GM19467 (cell line): Measurements from ENCODE around the gene SLC2A8.

ENCODE experiments used
- ATAC-seq: cut with Tn5 transposase; IDR thresholded peaks from one replicate; pipeline ENCODE4 v1.9.1; 2021; ENCODE audit warnings: mild to moderate bottlenecking, moderate library complexity; ENCODE audit not compliant: unreplicated experiment

The SLC2A8 gene

DNA sequence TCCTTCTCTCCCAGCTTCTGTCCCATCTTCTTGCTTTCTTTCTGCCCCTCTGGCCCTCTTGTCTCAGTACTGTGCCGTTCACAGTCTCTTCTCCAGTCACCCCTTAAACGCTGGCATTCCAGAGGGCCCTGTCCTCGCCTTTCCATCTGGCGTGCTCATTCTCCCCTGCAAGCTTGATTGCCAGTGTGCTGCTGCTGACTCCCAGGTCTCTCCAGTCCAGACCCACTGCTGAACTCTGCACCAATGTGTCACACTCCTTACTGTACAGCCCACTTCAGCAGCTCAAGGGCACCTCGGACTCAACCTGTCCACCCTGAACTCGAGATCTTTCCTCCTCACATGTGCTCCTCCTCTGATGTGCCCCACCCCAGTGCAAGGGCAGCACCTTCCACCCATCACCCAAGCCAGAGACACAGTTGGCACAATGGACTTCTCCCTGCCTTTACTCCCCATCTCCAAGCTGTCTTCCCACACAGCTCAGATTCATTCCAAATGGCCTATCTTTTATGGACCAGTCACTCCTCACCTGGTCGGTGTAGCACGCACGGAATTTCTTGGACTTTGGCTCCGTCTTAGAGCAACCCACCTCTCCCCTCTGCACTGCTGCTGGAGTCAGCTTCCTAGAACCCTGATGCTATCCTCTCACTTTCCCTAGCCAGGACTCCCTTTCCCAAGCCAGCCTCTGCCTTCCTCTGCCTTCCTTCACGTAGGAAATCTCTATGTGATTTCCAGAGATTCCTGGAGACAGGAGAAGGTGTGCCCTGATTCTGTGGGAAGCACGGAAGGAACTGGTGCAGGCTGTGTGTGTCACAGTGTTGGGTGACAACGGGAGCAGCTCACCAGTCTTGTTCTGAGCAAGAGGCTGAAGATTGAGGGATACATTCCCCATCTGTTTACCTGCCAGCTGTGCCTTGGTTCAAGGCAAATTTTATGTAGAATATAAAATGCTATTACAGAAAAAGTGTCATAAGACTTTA is 26.0 kb upstream of the SLC2A8 start:
- no peak for ATAC-seq

- no peak for ATAC-seq
Measured at GRCh38 chr9:127380479-127380878, 16.5 kb upstream of the SLC2A8 start.

- no peak for ATAC-seq
Measured at GRCh38 chr9:127382541-127382940, 14.4 kb upstream of the SLC2A8 start.

DNA sequence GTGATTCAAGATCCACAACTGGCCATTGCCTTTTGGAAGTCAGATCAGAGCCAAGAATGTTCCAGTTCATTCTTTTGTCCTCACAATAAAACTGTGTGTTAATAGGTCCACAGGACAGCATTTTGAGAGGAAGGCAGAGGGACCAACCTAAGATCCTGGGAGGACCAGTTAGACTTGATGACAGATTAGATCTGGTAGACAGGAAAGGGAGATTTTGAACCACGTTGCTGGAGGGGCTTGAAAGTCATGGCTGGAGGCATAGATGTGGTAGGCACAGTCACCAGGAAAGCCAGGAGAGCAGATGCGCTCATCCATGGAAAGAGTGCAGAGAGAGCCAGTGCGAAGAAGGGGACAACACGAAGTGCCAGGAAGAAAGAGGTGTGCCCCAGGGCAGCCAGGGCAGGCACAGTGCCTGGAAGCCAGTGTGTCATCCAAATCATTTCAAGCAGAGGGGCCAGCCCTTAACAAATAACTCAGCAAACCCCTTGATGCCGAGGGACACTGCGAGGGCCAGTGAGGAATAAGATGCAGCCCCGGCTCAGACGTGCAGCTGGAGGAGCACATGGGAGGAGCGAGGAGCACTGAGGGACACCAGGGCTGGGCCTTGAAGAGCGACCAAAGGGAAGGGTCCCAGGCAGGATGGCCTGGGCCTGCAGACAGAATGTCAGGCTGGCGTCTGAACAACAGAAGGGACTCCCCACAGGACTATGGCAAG is 12.8 kb upstream of the SLC2A8 start:
- no peak for ATAC-seq

GRCh38 chr9:127384901-127385300 is 12.1 kb upstream of the SLC2A8 start:
- ATAC-seq: no peak

- ATAC-seq: no peak
Measured at GRCh38 chr9:127386249-127386648, 10.7 kb upstream of the SLC2A8 start.

DNA sequence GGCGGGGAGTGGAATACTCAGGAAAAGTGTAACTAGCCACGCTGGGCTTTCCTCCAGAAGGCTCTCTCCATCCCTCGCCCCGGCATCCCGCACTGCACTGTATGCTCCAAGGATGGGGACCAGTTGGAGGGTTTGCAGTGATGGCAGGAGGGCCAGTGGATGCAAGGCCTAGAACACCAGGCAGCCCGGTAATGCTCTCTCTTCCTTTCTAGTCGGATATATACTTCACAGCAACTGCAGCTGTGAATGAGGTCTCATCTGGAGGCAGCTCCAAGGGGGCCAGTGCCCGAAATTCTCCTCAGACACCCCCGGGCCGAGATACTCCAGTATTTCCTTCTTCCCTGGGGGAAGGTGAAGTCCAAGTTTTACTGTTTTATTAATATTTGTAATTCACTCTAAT is 10.0 kb upstream of the SLC2A8 start:
- no peak for ATAC-seq

DNA sequence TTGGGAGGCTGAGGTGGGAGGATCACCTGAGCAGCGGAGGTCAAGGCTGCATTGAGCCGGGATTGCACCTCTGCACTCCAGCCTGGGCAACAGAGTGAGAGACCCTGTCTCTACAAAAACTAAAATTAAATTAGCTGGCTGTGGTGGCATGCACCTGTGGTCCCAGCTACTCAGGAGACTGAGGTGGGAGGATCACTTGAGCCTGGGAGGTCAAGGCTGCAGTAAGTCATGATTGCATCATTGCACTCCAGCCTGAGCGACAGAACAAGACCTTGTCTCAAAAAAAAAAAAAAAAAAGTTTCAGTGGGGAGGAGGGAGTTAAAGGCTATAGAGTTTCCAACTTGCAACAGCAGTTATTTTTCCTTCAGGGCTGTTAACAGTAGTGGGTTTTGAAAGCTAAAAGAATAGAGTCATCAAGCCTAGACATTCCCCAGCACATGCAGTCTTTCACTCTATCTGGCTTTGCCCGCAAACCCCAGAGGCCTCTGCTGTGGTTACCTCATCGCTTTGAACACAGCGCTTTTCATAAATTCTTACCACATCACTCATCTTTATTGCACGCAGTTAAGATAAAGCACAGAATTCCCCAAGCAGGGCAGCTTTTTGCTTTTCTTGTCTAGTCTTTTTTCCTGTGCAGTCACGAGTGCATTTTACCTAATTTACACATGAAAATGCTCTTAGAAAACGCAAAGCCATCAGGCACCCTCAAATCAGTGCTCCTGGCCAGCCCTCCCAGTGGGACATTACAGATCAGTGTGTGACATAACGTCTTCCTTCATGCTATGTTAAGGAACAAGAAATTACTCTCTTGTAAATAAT is 8.7 kb upstream of the SLC2A8 start:
- peak; percentile 48 for ATAC-seq

DNA sequence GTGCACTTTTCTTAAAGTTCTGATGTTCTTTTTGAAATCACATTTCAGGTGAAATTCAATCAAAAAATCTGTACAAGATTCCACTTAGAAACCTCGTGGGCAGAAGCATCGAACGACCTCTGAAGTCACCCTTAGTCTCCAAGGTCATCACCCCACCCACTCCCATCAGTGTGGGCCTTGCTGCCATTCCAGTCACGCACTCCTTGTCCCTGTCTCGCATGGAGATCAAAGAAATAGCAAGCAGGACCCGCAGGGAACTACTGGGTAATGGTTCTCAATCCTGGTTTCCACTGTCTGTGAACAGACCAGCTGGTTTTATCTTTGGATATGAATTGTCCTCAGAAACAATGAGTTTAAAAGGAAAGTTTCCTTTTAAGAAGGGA is 8.1 kb upstream of the SLC2A8 start:
- no peak for ATAC-seq

GRCh38 chr9:127389381-127390247 is 7.4 kb upstream of the SLC2A8 start:
- ATAC-seq: no peak

GRCh38 chr9:127390248-127390545 is 6.8 kb upstream of the SLC2A8 start:
- no peak for ATAC-seq

DNA sequence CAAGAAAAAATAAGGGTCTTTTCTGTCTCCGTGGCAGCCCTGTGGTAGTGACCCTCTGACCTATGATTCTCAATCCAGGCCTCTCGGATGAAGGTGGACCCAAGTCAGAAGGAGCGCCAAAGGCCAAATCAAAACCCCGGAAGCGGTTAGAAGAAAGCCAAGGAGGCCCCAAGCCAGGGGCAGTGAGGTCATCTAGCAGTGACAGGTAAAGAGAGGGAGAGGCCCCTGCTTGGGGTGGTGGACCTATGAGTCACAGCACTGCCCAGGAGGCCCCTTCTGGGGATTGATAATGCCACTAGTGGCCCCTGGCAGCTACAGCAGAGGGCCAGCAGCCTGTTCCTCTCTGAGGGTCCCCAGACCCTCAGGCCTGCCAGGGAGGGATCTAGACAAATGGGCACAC is 6.4 kb upstream of the SLC2A8 start:
- no peak for ATAC-seq

DNA sequence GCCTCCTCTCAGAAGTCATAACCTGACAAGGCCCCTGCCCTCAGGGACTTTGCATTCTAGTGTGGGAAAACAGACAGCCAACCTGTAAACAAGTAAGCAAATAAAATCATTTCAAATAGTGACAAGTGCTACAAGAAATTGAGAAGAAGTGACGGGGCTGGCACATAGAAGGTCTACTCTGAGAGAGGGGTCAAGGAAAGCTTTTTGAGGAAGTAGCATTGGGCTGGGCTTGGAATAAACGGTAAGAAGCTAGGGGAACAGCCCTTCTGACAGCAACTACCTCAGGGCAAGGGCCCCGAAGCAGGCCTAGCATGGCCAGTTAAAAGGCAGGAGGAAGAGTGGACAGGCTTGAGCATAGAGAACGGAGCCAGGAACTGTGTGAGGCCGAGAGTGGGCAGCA is 4.8 kb upstream of the SLC2A8 start:
- no peak for ATAC-seq

DNA sequence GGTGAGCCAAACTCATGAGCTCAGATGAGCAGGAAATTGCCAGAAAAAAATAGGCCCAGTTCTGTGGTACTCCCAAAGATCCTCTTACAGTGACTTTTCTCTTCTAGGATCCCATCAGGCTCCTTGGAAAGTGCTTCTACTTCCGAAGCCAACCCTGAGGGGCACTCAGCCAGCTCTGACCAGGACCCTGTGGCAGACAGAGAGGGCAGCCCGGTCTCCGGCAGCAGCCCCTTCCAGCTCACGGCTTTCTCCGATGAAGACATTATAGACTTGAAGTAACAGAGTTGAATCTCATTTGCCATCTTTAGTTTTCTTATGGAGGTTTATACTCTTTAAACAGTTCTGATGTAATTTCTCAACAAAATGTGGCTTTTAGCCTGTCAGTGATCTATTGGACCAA is 4.0 kb upstream of the SLC2A8 start:
- no peak for ATAC-seq

DNA sequence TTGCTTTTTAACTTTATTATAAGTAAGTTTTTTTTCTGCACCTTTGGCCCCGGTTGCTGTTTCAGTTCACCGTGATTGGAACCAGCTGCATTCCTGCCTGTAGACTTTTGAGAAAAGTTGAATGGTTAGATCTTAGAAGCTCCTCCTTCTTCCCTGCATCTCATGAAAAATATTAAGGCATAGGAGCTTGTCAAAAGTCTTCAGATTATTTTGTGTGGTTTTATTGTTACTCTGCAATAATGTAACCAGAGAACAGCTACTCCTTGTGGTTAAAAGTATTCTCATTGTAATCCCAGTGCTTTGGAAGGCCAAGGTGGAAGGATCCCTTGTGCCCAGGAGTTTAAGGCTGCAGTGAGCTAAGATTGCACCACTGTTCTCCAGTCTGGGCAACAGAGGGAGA is 3.3 kb upstream of the SLC2A8 start:
- no peak for ATAC-seq

DNA sequence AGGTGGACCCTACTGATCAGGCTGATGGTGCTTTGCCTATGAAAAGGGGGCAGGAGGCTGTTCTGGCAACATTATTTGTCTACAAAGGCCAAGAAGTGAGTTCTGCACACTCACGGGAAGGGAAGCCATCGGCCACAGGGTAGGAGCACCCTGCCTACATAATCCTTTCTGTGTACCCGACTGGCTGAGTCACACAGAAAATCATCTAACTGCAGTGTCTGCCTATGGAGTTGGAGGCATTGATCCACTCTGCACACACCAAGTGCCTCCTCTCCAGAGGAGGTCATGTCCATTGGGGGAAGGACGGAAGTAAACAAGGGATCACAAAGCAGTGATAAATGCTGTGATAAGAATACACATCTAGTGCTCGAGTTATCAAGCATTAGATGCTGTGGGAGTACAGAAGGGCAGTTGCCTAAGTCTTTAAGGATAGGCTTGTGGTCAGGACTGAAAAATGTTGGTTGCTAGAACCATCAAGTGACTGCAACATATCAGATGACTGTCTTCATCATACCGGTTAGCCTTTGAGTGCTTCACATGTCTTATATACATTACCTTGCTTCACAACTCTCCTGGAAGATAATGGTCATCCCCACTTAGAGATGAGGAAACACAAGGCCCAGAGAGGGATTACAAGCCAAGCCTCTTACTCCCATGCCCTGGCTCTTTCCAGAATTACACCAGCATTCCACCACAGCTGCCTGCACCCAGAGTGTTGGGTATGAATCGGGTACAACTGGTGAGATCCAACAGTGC is 1.3 kb upstream of the SLC2A8 start:
- ATAC-seq: no peak

GRCh38 chr9:127396253-127396807 is 639 bp upstream of the SLC2A8 start:
- ATAC-seq: no peak

DNA sequence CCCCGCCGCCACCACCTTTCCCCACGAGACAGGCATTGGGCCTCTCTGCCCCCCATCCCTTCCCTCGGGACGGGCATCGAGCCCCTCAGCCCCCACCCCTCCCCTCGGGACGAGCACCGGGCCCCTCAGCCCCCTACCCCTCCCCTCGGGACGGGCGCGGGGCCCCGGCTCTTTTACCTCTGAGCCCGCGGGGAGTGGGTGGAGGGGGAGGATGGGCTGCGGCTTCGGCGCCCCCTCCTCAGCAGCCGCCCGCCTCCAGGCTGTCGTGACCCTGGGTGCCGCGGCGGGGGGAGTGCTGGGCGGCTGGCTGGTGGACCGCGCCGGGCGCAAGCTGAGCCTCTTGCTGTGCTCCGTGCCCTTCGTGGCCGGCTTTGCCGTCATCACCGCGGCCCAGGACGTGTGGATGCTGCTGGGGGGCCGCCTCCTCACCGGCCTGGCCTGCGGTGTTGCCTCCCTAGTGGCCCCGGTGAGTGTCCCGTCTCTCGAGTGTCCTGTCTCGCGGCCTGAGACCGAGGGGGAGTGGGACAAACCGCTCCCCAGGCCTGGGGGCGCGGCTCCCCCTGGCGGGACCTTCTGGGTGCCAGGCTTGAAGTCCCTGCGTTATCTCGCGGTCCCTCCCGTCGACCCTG is 791 bp downstream of the SLC2A8 start:
- no peak for ATAC-seq

GRCh38 chr9:127398275-127398647 is 1.3 kb downstream of the SLC2A8 start:
- ATAC-seq: no peak
